IMR-90 (cell line): Measurements from ENCODE around the gene SERPINA4.

ENCODE experiments used
- BHLHE40 ChIP-seq: fragments of 150-350 bp; IDR thresholded peaks from 2 replicates; pipeline ENCODE4 v1.6.1; 2016; ENCODE audit warnings: mild to moderate bottlenecking, low read depth, low read length
- CEBPB ChIP-seq: IDR thresholded peaks from 2 replicates; pipeline ENCODE4 v1.6.1; 2012; ENCODE audit warnings: low read depth, low read length, improper control_type of control experiment
- FOS ChIP-seq: fragments of 150-350 bp; IDR thresholded peaks from 2 replicates; pipeline ENCODE4 v1.6.1; 2016; ENCODE audit warnings: low read depth, low read length
- MAFK ChIP-seq: IDR thresholded peaks from 2 replicates; pipeline ENCODE4 v1.6.1; 2012; ENCODE audit warnings: low read depth, low read length, improper control_type of control experiment
- MAZ ChIP-seq: IDR thresholded peaks from 2 replicates; pipeline ENCODE4 v1.6.1; 2012; ENCODE audit warnings: low read depth, mild to moderate bottlenecking, low read length, improper control_type of control experiment, moderate library complexity, borderline replicate concordance
- MXI1 ChIP-seq: IDR thresholded peaks from 2 replicates; pipeline ENCODE4 v1.6.1; 2012; ENCODE audit warnings: low read depth, mild to moderate bottlenecking, low read length, moderate library complexity, borderline replicate concordance
- POLR2A ChIP-seq: IDR thresholded peaks from 2 replicates; pipeline ENCODE4 v1.6.1; 2012; ENCODE audit warnings: mild to moderate bottlenecking, low read depth, low read length
- RAD21 ChIP-seq: IDR thresholded peaks from 2 replicates; pipeline ENCODE4 v1.6.1; 2012; ENCODE audit warnings: low read length, improper control_type of control experiment
- RCOR1 ChIP-seq: IDR thresholded peaks from 2 replicates; pipeline ENCODE4 v1.6.1; 2012; ENCODE audit warnings: mild to moderate bottlenecking, low read length, improper control_type of control experiment; ENCODE audit not compliant: insufficient replicate concordance
- RFX5 ChIP-seq: IDR thresholded peaks from 2 replicates; pipeline ENCODE4 v1.8.0; 2012; ENCODE audit warnings: low read depth, mild to moderate bottlenecking, low read length, moderate library complexity
- SMC3 ChIP-seq: fragments of 150-350 bp; IDR thresholded peaks from 2 replicates; pipeline ENCODE4 v1.6.1; 2016; ENCODE audit warnings: low read depth, mild to moderate bottlenecking, antibody characterized with exemption, low read length, moderate library complexity
- TF ChIP-seq, protein P1 (sequence below): conservative IDR thresholded peaks from 2 replicates; pipeline ENCODE4 v1.5.1; 2012; ENCODE audit warnings: mild to moderate bottlenecking, low read depth, low read length, improper control_type of control experiment
- TF ChIP-seq, protein P2 (sequence below): fragments of 150-350 bp; IDR thresholded peaks from 2 replicates; pipeline ENCODE4 v1.6.1; 2016; ENCODE audit warnings: low read depth, mild to moderate bottlenecking, low read length, moderate library complexity, borderline replicate concordance

DNA sequence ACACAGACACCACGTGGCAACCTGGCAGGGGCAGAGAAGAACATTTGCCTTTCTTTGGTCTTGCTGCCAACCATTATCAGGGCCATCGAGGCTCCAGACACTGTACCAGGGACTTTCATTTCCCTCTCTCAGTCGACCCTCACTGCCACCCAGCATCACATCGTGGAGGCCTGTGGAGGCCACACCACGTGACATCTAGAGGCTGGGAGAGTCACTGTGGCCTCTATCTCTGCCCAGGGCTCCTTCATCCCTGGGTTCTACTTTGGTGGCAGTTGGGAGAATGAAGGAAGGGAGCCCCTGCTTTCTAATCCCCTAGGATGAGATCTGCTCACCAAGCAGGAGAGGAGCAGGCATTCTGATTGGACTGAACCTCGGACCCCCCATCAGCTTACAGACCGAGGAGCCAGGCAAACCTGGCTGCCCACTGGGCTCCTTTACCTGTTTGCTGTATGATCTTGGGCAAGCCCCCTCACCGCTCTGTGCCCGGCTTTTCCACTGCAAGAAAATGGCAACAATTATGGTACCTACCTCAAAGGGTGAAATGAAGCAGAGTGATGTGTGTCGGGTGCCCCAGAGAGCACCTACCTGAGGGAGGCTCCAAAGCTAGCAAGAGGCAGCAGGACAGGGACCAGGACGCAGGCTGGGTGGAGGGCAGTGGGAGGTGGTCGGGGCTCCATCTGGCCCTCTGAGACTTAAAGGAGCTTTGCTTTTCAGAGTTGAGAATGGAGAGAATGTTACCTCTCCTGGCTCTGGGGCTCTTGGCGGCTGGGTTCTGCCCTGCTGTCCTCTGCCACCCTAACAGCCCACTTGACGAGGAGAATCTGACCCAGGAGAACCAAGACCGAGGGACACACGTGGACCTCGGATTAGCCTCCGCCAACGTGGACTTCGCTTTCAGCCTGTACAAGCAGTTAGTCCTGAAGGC lies 52.7 kb downstream of the SERPINA4 start:
- TF ChIP-seq, protein P1, sequence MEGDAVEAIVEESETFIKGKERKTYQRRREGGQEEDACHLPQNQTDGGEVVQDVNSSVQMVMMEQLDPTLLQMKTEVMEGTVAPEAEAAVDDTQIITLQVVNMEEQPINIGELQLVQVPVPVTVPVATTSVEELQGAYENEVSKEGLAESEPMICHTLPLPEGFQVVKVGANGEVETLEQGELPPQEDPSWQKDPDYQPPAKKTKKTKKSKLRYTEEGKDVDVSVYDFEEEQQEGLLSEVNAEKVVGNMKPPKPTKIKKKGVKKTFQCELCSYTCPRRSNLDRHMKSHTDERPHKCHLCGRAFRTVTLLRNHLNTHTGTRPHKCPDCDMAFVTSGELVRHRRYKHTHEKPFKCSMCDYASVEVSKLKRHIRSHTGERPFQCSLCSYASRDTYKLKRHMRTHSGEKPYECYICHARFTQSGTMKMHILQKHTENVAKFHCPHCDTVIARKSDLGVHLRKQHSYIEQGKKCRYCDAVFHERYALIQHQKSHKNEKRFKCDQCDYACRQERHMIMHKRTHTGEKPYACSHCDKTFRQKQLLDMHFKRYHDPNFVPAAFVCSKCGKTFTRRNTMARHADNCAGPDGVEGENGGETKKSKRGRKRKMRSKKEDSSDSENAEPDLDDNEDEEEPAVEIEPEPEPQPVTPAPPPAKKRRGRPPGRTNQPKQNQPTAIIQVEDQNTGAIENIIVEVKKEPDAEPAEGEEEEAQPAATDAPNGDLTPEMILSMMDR: no peak
- no peak for TF ChIP-seq POLR2A
- TF ChIP-seq MAZ: no peak
- TF ChIP-seq FOS: no peak
- no peak for TF ChIP-seq MXI1
- no peak for TF ChIP-seq RCOR1
- TF ChIP-seq BHLHE40: no peak
- no peak for TF ChIP-seq CEBPB
- no peak for TF ChIP-seq SMC3
- TF ChIP-seq RAD21: no peak
- TF ChIP-seq RFX5: no peak
- TF ChIP-seq, protein P2, sequence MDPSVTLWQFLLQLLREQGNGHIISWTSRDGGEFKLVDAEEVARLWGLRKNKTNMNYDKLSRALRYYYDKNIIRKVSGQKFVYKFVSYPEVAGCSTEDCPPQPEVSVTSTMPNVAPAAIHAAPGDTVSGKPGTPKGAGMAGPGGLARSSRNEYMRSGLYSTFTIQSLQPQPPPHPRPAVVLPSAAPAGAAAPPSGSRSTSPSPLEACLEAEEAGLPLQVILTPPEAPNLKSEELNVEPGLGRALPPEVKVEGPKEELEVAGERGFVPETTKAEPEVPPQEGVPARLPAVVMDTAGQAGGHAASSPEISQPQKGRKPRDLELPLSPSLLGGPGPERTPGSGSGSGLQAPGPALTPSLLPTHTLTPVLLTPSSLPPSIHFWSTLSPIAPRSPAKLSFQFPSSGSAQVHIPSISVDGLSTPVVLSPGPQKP: no peak
- no peak for TF ChIP-seq MAFK
